IPS-15b (cell line): Measurements from ENCODE around the gene GADL1.

Experiments used
- H3K27me3 ChIP-seq: one replicate; pipeline ENCODE4 v1.6.1; 2013; ENCODE audit warnings: low read length; ENCODE audit not compliant: control insufficient read depth, insufficient read depth
- H3K36me3 ChIP-seq: one replicate; pipeline ENCODE4 v1.6.1; 2013; ENCODE audit warnings: low read length; ENCODE audit not compliant: control insufficient read depth, insufficient read depth
- H3K4me1 ChIP-seq: one replicate; pipeline ENCODE4 v1.6.1; 2013; ENCODE audit warnings: mild to moderate bottlenecking, low read length; ENCODE audit not compliant: control insufficient read depth, insufficient read depth
- H3K4me3 ChIP-seq: one replicate; pipeline ENCODE4 v1.5.1; 2013; ENCODE audit warnings: low read depth, low read length
- H3K9ac ChIP-seq: one replicate; pipeline ENCODE4 v1.6.1; 2013; ENCODE audit warnings: low read depth, mild to moderate bottlenecking, low read length
- H3K9me3 ChIP-seq: one replicate; pipeline ENCODE4 v1.6.1; 2013; ENCODE audit warnings: mild to moderate bottlenecking, low read length; ENCODE audit not compliant: control insufficient read depth, insufficient read depth

Gene GADL1

GRCh38 chr3:30752491-30752890, 142.0 kb downstream of the GADL1 start:
- Histone ChIP-seq H3K4me3 (no peak overlapping the region), H3K4me1 (no peaks in the 10 kb centered on the region), H3K9ac (no peak overlapping the region), H3K9me3 (no peaks in the 10 kb centered on the region), H3K27me3 (no peaks in the 10 kb centered on the region), H3K36me3 (no peaks in the 10 kb centered on the region)

GRCh38 chr3:30751610-30752299, 142.7 kb downstream of the GADL1 start:
- H3K9ac ChIP-seq = no peak overlapping the region

GRCh38 chr3:30750967-30751366, 143.5 kb downstream of the GADL1 start:
- no peak overlapping the region for H3K4me3 ChIP-seq
- no peaks in the 10 kb centered on the region for H3K36me3 ChIP-seq
- H3K27me3 ChIP-seq = no peaks in the 10 kb centered on the region
- H3K4me1 ChIP-seq = no peaks in the 10 kb centered on the region
- no peak overlapping the region for H3K9ac ChIP-seq
- no peaks in the 10 kb centered on the region for H3K9me3 ChIP-seq

More at GRCh38 chr3:30751610-30752299, 142.7 kb downstream of the GADL1 start:
- H3K4me3 ChIP-seq = no peak overlapping the region
- H3K9me3 ChIP-seq = no peaks in the 10 kb centered on the region
- H3K27me3 ChIP-seq = no peaks in the 10 kb centered on the region
- H3K36me3 ChIP-seq = no peaks in the 10 kb centered on the region
- H3K4me1 ChIP-seq = no peaks in the 10 kb centered on the region

- no peaks in the 10 kb centered on the region for H3K36me3 ChIP-seq
- no peak overlapping the region for H3K4me3 ChIP-seq
- no peak overlapping the region for H3K9ac ChIP-seq
Measured at GRCh38 chr3:30749230-30749629, 145.2 kb downstream of the GADL1 start.

GRCh38 chr3:30747771-30748281, 146.6 kb downstream of the GADL1 start:
- Histone ChIP-seq H3K27me3 (no peaks in the 10 kb centered on the region), H3K9me3 (no peaks in the 10 kb centered on the region), H3K4me1 (peaks cover 8% of the 10 kb centered on the region), H3K4me3 (no peak overlapping the region), H3K9ac (no peak overlapping the region), H3K36me3 (no peaks in the 10 kb centered on the region)

More at GRCh38 chr3:30749230-30749629, 145.2 kb downstream of the GADL1 start:
- H3K4me1 ChIP-seq = no peaks in the 10 kb centered on the region
- no peaks in the 10 kb centered on the region for H3K9me3 ChIP-seq
- no peaks in the 10 kb centered on the region for H3K27me3 ChIP-seq

- Histone ChIP-seq H3K9me3 (no peaks in the 10 kb centered on the region), H3K4me1 (peaks cover 8% of the 10 kb centered on the region), H3K27me3 (no peaks in the 10 kb centered on the region), H3K36me3 (no peaks in the 10 kb centered on the region), H3K9ac (no peak overlapping the region), H3K4me3 (no peak overlapping the region)
Measured at GRCh38 chr3:30743641-30744317, 150.7 kb downstream of the GADL1 start.

GRCh38 chr3:30742796-30743619, 151.5 kb downstream of the GADL1 start:
- H3K36me3 ChIP-seq = no peaks in the 10 kb centered on the region
- no peak overlapping the region for H3K9ac ChIP-seq
- no peaks in the 10 kb centered on the region for H3K9me3 ChIP-seq
- H3K27me3 ChIP-seq = no peaks in the 10 kb centered on the region
- peaks cover 8% of the 10 kb centered on the region for H3K4me1 ChIP-seq
- no peak overlapping the region for H3K4me3 ChIP-seq

- Histone ChIP-seq H3K9ac (no peak overlapping the region), H3K4me3 (no peak overlapping the region), H3K27me3 (no peaks in the 10 kb centered on the region), H3K4me1 (peaks cover 8% of the 10 kb centered on the region), H3K9me3 (no peaks in the 10 kb centered on the region), H3K36me3 (no peaks in the 10 kb centered on the region)
Measured at GRCh38 chr3:30741889-30742288, 152.6 kb downstream of the GADL1 start.

- H3K9ac ChIP-seq = no peak overlapping the region
- no peaks in the 10 kb centered on the region for H3K27me3 ChIP-seq
- H3K4me3 ChIP-seq = no peak overlapping the region
- no peaks in the 10 kb centered on the region for H3K9me3 ChIP-seq
- H3K4me1 ChIP-seq = peaks cover 8% of the 10 kb centered on the region
- H3K36me3 ChIP-seq = no peaks in the 10 kb centered on the region
Measured at GRCh38 chr3:30738605-30739004, 155.9 kb downstream of the GADL1 start.

GRCh38 chr3:30737743-30738499, 156.5 kb downstream of the GADL1 start:
- H3K4me3 ChIP-seq = no peak overlapping the region
- no peak overlapping the region for H3K9ac ChIP-seq
- no peaks in the 10 kb centered on the region for H3K27me3 ChIP-seq
- no peaks in the 10 kb centered on the region for H3K9me3 ChIP-seq
- peaks cover 2% of the 10 kb centered on the region for H3K4me1 ChIP-seq
- no peaks in the 10 kb centered on the region for H3K36me3 ChIP-seq

- Histone ChIP-seq H3K27me3 (no peaks in the 10 kb centered on the region), H3K4me3 (no peak overlapping the region), H3K36me3 (no peaks in the 10 kb centered on the region)
Measured at GRCh38 chr3:30733696-30734095, 160.8 kb downstream of the GADL1 start.

More at GRCh38 chr3:30733696-30734095, 160.8 kb downstream of the GADL1 start:
- Histone ChIP-seq H3K9ac (no peak overlapping the region), H3K9me3 (no peaks in the 10 kb centered on the region), H3K4me1 (no peaks in the 10 kb centered on the region)
